ENCODE measurements around the gene SNX3.

The SNX3 gene

DNA sequence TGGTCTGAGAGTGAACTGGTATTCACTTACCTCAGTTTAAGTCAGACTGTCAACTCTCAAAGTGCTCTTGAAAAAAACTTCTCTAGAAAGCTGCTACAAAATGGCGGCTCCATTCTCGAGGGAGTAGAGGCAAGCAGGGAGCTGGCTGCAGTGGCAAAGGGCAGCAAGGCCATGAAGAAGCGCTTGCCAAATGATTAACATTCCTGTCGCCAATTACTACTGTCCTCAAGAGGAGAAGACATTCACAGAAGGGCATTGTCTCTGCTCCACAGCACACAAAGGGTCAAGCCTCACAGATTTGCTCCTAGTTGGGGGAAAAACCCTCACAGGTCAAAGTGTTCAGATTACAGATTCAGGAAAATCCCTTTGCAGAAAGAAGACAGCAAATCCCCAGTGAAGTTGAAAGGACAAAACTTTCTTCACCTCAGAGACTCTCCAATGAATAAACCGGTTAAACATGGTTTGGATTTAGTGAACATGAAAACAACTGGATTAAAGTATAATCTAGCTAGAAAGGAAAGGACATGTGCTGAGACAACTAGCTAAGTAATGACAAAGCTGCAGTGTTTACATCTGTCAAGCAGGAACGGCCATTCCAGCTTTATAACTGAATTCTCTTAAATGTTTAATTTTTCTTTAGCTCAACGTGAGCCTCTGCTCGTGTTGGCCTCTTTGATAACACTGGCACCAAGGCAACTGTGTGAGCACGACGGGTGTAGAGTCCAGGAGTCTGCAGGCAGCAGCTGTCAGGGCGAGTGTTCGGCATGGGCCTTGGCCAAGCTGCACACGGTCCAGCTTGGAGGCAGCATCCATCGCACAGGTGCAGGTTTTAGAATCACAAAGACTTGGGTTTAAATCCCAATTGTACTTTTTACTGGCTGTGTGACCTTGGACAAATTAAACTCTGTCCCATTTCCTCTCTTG is 57.4 kb downstream of the SNX3 start:
- no peak for DNase-seq

GRCh38 chr6:108200631-108201030 is 60.2 kb downstream of the SNX3 start:
- DNase-seq, result no peak

DNA sequence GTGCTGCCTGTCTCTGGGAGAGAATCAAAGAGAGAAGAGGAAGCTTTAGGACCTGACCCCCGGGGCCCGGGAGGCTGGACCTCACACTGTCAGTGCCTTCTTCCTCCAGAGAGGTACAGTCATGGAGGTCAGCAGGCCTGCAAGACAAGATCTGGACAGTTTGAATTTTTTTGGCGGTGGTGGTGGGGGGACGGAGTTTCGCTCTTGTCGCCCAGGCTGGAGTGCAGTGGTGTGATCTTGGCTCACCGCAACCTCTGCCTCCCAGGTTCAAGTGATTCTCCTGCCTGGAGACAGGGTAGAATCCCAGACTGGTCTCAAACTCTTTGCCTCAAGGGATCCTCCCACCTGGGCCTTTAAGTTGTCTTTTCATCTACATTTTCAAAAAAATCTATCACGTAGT is 60.7 kb downstream of the SNX3 start:
- no peak for DNase-seq

GRCh38 chr6:108198761-108199498 is 61.9 kb downstream of the SNX3 start:
- no peak for DNase-seq

GRCh38 chr6:108195209-108195608 is 65.6 kb downstream of the SNX3 start:
- DNase-seq, result no peak

GRCh38 chr6:108194503-108194902 is 66.3 kb downstream of the SNX3 start:
- no peak for DNase-seq

GRCh38 chr6:108193835-108194234 is 67.0 kb downstream of the SNX3 start:
- no peak for DNase-seq

GRCh38 chr6:108193131-108193530 is 67.7 kb downstream of the SNX3 start:
- DNase-seq, result no peak

DNA sequence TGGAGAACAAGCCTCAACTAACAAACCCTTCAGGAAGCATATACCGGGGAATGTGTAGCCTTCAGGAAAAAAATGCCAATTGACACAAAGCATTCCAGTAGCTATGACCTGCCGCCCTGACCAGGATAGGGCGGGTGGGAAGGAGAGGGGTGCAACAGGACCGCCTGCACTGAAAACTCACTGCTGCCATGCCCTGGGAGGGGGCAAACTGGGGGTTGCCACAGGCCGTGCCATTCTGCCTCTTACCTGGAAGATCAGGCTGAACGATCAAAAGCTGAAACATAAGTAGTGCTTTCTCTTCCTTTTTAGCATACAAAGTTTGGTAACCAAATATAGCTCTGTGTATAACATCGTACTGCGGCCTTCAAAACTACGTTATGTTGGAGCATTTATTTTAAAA is 73.3 kb downstream of the SNX3 start:
- DNase-seq, result no peak

DNA sequence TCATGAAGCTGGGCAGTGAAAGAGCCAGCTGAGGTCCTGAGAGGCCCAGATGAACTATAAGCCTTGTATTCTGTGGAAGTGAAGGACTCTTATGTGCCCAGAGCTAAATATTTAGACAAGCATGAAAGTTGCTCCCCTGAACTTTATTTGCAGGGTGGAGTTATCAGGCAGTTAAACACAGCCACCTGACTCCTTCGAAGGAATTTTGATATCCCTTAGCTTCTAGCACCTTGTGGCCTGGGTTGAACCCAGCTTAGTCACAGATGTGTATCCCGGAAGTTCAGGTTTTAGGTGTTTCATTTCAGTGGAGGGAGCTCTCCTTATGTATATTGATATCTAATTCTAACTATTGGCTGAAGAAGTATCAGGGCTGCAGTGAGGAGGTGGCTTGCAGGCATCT is 74.6 kb downstream of the SNX3 start:
- no peak for DNase-seq

DNA sequence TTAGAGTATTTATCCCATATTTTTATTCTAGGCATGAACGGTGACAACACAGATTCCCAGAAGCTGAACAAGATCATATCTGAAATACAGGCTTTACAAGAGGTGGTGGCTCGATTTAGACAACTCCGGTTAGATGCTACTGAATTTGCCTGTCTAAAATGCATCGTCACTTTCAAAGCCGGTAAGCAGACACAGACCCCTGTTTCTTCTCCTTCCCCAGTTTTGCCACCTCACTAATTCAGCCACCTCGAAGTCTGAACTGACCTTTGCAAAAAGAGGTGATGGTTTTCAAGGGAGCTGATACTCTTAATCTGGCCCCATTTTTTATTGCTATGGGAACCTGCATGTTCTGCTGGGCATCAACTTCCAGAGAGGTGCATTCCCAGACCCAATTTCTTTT is 80.1 kb downstream of the SNX3 start:
- no peak for DNase-seq

- no peak for DNase-seq
These were observed 80.6 kb downstream of the SNX3 start for GRCh38 chr6:108180266-108180665.

DNA sequence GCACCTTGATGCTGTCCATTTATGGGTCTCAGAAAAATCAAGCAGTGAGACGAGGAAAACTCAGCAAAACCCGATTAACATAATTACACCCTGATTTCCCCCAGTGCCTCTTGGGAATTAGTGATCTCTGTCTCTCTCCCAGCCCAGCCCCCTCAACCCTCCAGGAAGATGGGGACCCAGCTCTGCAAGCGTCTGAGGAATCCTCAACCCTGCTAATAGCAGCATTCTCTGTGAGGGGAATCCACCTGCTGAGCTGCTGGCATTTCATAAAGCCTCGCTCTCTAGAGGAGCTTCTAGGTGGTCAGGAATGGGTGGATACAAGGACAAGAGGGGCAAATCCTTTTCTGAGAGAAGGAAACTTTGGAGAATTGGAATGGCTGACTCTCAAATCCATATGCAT is 81.1 kb downstream of the SNX3 start:
- no peak for DNase-seq

DNA sequence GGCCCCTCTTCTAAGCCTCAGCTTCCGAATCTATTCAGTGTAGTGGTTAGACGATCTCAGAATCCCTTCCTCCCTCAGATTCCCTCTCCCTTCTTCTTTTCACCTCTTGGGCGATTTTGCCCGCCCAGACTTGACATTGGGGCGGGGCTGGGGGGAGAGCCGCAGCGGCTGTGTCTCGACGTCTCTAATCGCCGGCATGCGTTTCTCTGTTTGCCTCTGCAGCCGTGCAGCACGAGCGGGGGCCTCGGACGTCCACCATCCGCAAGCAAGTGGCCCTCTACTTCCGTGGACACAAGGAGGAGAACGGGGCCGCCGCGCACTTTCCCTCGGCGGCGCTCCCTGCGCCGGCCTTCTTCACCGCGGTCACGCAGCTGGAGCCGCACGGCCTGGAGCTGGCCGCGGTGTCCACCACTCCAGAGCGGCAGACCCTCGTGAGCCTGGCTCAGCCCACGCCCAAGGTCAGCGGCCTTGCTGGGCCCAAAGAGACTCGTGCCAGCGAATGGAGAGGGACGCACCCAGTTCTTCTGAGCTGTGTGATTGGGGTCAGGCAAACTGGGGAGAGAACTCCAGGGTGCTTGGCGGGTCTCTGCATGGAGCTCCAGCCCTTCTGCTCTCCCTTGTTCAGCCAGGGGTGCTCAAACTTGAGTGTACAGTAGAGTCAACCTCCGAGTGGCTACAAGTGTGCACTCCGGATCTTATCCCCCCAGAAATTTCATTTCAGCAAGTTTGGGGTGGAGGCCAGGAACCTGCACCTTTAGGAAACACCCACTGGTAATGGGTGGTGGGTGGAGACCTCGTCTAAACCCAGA is 84.4 kb downstream of the SNX3 start:
- DNase-seq, result no peak

- DNase-seq, result no peak
These were observed 85.1 kb downstream of the SNX3 start for GRCh38 chr6:108175592-108176279.

- no peak for DNase-seq
These were observed 85.7 kb downstream of the SNX3 start for GRCh38 chr6:108175176-108175591.

DNA sequence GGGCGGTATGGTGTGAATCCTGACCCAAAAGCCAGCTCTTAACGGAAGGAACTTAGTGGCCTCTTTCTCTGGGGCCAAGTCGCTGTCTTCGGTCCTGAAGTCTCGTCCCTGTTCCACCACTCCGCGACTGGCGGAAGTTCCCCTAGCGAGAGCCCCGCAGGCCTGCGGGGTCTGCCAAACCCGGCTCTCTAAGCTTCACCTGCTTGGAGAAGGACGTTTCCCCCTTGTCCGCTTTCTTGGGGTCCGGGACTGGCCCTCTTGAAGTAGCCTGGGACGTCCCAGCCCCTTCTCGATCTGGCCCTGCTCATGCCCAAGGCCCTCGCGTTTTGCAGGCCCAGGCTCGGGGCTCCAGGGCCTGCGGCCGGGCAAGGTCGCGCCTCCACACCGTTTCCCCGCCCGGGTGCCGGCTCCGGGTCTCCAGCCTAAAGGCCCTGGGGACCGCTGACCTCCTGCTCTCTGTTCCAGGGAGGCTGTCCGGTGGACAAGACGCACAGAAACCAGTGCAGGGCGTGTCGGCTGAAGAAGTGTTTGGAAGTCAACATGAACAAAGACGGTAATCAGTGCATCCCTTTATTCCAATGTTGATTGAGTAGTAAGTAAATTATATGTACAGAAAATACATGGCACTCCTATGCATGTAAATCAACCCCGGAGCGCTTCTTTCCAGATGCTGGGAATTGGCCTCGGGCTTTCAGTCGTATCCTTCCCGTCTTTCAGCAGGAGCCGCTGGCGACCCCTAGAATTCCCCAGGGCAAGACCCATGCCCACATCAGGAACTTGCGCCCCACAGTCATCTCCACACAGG is 86.3 kb downstream of the SNX3 start:
- DNase-seq, result peak in 1 of 5 experiments; percentile 45

DNA sequence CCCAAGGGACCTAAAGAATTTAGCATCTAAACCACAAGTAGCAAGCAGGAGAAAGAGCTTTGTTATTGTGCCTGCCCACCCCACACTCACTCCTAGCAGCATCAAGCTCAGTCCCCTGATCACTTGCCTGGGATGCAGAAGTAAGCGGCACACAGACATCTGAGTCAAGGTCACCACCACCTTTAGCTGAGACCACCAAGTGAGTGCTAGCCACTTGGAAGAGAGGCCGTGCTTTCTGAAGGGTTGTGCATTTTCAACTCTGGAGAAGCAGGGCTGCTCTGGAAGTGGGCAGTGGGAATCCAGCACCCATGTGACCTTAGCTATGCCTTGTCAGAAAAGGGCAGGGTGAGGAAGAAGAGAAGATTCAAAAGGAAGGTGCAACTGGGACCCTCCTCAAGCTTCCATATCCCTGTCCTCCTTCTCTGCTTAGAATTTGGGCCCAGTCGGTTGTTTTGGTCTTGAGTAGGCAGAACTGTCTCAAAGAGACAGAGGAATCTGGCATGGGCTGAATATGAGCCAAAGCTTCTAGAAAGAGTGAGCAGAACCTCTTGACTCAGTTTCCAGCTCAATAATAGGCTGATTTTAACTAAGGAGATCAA is 88.8 kb downstream of the SNX3 start:
- no peak for DNase-seq

DNA sequence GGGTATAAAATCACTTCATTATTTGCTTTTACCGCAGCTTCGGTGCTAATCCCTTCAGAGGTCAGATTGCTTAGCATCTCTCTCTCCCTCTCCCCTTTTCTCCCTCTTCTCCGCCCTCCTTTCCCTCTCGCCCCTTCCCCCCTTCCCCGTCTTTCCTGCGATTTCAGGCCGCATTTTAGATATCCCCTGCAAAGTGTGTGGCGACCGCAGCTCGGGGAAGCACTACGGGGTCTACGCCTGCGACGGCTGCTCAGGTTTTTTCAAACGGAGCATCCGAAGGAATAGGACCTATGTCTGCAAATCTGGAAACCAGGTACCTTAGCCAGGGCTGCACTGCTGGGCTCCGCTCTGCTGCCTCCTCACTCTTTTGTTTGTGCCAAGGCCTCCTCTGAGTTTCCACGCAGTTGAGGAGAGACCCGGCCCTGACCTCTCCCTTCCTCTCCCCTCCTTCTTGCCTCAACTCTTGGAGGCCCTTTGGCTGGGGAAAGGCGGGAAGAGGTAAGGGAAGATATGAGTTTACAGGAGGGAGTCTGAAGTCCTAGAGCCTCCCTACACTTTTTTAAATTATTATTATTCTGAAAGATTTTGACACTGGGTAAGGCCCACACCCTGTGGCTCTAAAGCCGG is 89.4 kb downstream of the SNX3 start:
- no peak for DNase-seq
